OCI-LY7 (cell line): ENCODE measurements around the gene TSPYL2.

Source experiments
- EZH2phosphoT487 ChIP-seq: fragments of 200-600 bp; sonication (generic); IDR thresholded peaks from 2 replicates; pipeline ENCODE4 v1.6.1; 2018; ENCODE audit warnings: low read depth, borderline replicate concordance, mild to moderate bottlenecking, mixed run types, antibody characterized with exemption, low read length, moderate library complexity, mixed read lengths
- TF ChIP-seq, protein P1 (sequence below): fragments of 200-600 bp; sonication (generic); conservative IDR thresholded peaks from 2 replicates; pipeline ENCODE4 v1.5.1; 2014; ENCODE audit warnings: mild to moderate bottlenecking, antibody characterized with exemption, low read length, moderate library complexity, mixed read lengths

DNA sequence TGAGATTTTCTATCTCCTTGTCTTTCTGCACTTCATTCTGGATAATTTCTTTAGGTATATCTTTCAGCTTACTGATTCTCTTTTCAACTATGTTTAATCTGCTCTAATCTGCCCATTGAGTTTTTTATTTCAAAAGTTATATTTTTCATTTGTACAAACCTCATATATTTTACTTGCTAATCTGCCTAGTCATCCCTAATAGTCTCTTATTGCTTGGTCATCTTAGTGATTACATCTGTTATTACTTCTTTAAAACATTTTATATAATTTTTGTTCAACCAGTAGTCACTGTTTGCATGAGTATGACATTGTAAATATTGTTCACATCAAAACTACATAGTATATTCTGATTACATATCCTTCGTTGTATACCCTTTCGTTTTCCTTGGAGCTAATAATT is 44.2 kb downstream of the TSPYL2 start:
- TF ChIP-seq, protein P1, sequence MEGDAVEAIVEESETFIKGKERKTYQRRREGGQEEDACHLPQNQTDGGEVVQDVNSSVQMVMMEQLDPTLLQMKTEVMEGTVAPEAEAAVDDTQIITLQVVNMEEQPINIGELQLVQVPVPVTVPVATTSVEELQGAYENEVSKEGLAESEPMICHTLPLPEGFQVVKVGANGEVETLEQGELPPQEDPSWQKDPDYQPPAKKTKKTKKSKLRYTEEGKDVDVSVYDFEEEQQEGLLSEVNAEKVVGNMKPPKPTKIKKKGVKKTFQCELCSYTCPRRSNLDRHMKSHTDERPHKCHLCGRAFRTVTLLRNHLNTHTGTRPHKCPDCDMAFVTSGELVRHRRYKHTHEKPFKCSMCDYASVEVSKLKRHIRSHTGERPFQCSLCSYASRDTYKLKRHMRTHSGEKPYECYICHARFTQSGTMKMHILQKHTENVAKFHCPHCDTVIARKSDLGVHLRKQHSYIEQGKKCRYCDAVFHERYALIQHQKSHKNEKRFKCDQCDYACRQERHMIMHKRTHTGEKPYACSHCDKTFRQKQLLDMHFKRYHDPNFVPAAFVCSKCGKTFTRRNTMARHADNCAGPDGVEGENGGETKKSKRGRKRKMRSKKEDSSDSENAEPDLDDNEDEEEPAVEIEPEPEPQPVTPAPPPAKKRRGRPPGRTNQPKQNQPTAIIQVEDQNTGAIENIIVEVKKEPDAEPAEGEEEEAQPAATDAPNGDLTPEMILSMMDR, result no peak
- no peak for TF ChIP-seq EZH2phosphoT487
